AG10803 (cell line): ENCODE results near the gene DNMT3B.
"Not testable (repeated sequence)": the region's sequence is repeated elsewhere in the genome, so short reads cannot be mapped to it uniquely, and the experiment has no call there.

Experiments used
- DNase-seq: peaks from one replicate; pipeline ENCODE4 v3.0.0; 2010; ENCODE audit warnings: low read depth
- H3K4me3 ChIP-seq: 2 replicates; pipeline ENCODE4 v1.5.1; 2011; ENCODE audit warnings: mild to moderate bottlenecking, low read length, control low read depth
- TF ChIP-seq, protein P1 (sequence below): conservative IDR thresholded peaks from 2 replicates; pipeline ENCODE4 v1.5.1; 2011; ENCODE audit warnings: mild to moderate bottlenecking, low read length, control low read depth, inconsistent platforms

DNMT3B gene

DNA sequence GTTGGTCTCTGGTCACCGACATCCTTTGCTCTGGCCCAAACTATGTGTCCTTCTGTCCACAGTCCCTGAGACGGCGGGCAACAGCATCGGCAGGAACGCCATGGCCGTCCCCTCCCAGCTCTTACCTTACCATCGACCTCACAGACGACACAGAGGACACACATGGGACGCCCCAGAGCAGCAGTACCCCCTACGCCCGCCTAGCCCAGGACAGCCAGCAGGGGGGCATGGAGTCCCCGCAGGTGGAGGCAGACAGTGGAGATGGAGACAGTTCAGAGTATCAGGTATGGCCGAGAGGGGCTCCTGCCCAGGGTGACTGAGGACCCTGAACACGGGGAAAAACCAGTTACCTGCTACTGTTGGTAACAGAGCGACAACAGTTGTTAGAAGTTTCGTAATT is 25.0 kb downstream of the DNMT3B start:
- TF ChIP-seq, protein P1, sequence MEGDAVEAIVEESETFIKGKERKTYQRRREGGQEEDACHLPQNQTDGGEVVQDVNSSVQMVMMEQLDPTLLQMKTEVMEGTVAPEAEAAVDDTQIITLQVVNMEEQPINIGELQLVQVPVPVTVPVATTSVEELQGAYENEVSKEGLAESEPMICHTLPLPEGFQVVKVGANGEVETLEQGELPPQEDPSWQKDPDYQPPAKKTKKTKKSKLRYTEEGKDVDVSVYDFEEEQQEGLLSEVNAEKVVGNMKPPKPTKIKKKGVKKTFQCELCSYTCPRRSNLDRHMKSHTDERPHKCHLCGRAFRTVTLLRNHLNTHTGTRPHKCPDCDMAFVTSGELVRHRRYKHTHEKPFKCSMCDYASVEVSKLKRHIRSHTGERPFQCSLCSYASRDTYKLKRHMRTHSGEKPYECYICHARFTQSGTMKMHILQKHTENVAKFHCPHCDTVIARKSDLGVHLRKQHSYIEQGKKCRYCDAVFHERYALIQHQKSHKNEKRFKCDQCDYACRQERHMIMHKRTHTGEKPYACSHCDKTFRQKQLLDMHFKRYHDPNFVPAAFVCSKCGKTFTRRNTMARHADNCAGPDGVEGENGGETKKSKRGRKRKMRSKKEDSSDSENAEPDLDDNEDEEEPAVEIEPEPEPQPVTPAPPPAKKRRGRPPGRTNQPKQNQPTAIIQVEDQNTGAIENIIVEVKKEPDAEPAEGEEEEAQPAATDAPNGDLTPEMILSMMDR: no peak
- H3K4me3 ChIP-seq: no peak overlapping the region
- no peak for DNase-seq

DNA sequence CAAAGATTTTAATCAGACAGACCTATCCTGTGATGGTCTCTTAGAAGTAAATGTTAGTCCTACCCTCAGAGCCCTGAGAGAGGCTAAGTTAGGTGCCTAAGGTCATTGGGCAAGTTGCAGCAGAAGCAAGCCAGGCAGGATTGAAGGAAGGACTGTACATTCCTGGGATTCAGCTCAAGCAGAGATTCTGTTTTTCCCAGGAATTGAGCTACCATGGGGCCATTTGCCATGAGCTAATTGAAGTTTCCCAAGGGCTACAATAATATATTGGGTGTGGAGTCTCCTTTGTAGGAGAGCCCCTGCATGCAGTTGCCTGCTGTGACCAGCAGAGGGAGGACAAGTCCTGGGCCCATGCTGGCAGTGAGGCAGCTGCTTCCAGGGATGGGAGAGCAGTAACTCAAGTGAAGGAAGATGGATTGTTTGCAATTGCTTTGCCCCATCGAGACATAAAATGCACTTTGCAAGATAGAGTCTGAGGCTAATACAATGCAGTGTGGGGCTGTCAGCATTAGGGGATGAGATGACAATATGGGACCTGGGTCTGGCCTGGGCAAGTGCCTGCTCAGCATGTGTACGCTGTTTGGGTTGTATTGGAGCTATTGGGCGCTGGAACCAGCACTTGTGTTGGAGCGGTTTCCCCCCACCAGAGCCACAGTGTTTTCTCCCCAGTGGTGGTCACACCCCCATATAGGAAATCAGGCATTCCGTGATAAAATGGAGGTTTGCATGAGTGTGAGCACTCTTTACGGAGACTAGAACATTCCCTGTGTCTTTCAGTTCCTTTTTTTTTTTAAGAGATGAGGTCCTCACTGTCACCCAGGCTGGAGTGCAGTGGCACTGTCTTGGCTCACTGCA is 27.9 kb downstream of the DNMT3B start:
- peak; percentile 68 for DNase-seq
- TF ChIP-seq, protein P1: peak; percentile 100
- H3K4me3 ChIP-seq: no peak overlapping the region

- TF ChIP-seq, protein P1: no peak
- DNase-seq: no peak
- H3K4me3 ChIP-seq: no peak overlapping the region
Measured at GRCh38 chr20:32790751-32791057, 28.5 kb downstream of the DNMT3B start.

DNA sequence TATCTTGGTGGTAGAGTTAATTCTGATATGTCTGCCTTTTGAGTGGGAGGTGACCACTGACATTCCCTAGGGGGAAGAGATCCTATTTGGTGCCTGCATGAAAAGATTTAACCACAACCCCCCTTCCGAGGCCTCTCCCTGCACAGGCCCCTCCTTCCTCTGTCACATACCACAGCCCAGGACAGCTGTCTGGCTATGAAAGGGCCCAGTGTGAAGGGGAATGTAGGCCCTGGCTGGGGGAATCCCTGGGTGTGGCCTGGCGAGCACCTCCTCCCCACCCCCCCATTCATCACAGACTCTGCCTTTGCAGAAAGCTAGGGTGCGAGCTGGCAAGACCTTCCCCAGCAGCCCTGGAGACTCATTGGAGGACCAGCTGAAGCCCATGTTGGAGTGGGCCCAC is 30.1 kb downstream of the DNMT3B start:
- TF ChIP-seq, protein P1: no peak
- DNase-seq: peak; percentile 16
- H3K4me3 ChIP-seq: no peak overlapping the region

DNA sequence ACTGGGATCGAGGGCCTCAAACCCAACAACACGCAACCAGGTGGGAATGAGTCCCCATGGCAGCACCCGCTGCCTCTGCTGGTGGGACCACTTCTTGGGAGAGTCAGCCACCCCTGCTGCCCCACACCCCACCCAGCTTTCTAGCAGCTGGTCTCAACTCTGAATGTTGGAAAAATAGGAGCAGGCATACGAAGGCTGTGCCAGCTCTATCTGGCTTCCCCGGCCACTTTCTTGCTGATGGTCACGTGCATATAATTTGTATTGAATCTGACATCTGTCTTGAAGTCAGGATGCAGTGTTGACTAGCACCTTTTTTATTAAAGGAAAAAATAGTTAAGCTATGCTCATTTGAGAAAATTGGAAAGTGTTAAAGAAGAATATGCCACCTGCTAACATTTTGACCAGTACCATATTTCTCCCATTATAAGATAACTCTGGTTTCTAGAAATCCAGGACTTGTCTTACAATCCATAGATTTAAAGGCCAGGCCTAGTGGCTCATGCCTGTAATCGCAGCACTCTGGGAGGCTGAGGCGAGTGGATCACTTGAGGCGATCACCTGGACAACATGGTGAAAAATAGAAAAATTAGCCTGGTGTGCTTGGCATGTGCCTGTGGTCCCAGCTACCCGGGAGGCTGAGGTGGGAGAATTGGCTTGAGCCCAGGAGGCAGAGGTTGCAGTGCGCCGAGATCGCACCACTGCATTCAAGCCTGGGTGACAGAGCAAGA is 30.7 kb downstream of the DNMT3B start:
- DNase-seq: no peak
- H3K4me3 ChIP-seq: no peak overlapping the region
- TF ChIP-seq, protein P1: no peak

DNA sequence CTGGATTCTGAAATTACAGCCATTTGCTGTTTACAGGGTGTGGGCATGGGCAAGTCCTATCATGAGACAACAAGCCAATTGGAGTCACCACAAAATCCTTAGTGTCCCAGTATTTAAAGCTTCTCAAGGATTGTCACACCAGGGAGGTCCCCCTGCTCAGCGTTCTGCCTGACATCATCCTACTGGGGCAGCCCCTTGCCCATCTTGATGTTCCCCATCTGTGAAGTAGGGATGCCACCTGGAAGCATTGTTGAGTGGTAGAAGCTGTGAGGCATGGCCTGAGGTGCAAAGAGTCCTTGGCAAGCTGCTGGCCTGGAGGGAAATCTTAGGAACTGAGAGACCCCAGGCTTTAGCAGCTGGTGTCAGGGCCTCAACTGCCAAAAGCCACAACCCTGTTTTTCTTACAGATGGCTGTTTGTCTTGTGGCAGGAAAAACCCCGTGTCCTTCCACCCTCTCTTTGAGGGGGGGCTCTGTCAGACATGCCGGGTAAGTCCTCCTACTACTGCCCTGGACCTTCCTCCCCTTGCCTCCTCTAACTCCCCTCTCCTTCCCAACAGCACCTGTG is 34.3 kb downstream of the DNMT3B start:
- no peak overlapping the region for H3K4me3 ChIP-seq
- TF ChIP-seq, protein P1: no peak
- DNase-seq: no peak

- TF ChIP-seq, protein P1: no peak
- H3K4me3 ChIP-seq: no peak overlapping the region
- no peak for DNase-seq
Measured at GRCh38 chr20:32796981-32797451, 34.8 kb downstream of the DNMT3B start.

DNA sequence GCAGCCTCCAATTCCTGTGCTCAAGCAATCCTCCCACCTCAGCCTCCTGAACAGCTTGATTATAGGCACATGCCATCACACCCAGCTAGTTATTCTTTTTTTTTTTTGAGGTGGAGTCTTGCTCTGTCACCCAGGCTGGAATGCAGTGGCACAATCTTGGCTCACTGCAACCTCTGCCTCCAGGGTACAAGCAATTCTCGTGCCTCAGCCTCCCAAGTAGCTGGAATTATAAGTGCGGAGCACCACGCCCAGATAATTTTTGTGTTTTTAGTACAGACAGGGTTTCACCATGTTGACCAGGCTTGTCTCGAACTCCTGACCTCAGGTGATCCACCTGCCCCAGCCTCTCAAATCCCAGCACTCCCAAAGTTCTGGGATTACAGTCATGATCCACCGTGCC is 35.4 kb downstream of the DNMT3B start:
- not testable (repeated sequence) for DNase-seq, H3K4me3 ChIP-seq
